Right forelimb (tissue), 1 donor: ENCODE measurements around the gene PDCD2L.
"Not testable (repeated sequence)": the region's sequence is repeated elsewhere in the genome, so short reads cannot be mapped to it uniquely, and the experiment has no call there.

Experiments used
- DNase-seq: peaks from one replicate; pipeline ENCODE4 v3.0.0-alpha.2; 2018

The PDCD2L gene

GRCh38 chr19:34375598-34375997 lies 28.6 kb upstream of the PDCD2L start:
- no peak for DNase-seq

DNA sequence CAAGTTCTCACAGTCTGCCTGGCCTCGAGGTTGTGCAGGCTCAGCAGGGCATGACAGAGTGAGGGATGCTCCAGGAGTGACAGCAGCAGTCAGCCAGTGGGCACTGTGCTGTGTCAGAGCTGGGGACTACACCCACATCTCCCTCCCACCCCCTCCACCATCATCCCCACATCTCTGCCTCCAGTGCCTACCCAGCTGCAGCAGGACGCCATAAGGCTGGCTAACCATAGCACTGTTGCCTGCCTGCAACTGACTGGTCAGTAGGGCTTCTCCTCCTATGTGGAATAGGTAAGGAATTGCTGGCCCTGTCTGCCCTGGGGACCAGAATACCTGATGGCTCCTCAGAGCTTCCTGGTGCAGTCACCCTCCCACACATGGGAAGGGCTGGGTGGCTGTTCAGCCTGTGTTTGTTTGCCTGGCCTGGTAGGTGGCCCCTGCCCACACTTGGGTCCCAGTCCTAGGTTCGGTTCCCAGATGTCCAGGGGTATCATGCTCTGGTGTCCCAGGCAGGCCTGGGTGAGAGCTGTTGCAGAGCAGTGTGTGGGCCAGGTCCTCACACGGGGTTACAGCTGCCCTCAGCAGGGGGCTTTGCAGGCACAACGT lies 23.5 kb upstream of the PDCD2L start:
- no peak for DNase-seq

GRCh38 chr19:34381399-34382251 lies 22.6 kb upstream of the PDCD2L start:
- no peak for DNase-seq

DNA sequence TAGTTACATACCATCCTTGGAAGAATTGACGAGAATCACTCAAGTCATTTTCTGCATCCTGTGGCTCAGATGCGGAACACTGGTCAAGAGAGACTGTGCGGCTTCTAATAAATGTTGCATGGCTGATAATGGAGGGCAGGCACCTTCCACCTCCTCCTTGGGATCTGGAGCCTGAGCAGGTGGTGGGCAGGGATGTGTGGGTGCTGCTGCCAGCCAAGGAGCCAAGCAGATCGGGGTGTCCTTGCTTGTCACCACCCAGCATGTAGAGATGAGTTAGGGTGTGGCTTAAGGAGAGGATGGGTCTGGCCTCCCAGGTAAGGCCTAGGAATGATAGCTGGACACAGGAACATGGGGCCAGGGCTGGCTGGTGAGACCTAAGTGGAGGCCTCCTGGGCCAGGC lies 21.7 kb upstream of the PDCD2L start:
- no peak for DNase-seq

GRCh38 chr19:34383599-34383998 lies 20.6 kb upstream of the PDCD2L start:
- no peak for DNase-seq

- no peak for DNase-seq
Observed at GRCh38 chr19:34386645-34387445, 17.4 kb upstream of the PDCD2L start.

GRCh38 chr19:34387446-34387810 lies 16.8 kb upstream of the PDCD2L start:
- no peak for DNase-seq

GRCh38 chr19:34388745-34389144 lies 15.5 kb upstream of the PDCD2L start:
- not testable (repeated sequence) for DNase-seq

GRCh38 chr19:34391813-34392212 lies 12.4 kb upstream of the PDCD2L start:
- no peak for DNase-seq

DNA sequence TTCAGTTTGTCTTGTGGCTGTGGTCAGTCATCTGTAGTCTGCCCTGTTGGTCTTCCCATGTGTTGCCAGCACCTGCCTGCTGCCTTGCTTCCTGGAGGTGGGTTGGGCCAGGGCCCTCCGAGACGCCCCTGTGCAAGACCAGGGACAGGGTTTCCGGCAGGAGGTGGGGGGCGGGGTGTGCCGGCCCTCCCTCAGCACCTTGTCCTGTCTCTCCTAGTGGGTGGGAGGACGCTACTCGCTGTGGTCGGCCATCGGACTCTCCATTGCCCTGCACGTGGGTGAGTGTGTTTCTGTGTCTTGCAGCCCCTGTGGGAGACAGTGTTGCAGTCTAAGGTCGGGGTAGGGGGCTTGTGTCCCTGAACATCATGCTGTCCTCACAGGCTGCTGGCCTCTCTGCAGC lies 11.2 kb upstream of the PDCD2L start:
- no peak for DNase-seq

- peak; percentile 68 for DNase-seq
Observed at GRCh38 chr19:34393629-34394028, 10.6 kb upstream of the PDCD2L start.

- no peak for DNase-seq
Observed at GRCh38 chr19:34397853-34398252, 6.3 kb upstream of the PDCD2L start.

DNA sequence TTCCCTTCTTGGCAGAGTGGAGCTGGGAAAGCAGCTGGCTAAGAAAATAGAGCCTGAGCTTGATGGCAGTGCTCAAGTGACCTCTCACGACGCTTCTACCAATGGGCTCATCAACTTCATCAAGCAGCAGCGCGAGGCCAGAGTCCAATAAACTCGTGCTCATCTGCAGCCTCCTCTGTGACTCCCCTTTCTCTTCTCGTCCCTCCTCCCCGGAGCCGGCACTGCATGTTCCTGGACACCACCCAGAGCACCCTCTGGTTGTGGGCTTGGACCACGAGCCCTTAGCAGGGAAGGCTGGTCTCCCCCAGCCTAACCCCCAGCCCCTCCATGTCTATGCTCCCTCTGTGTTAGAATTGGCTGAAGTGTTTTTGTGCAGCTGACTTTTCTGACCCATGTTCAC lies 4.3 kb upstream of the PDCD2L start:
- no peak for DNase-seq

DNA sequence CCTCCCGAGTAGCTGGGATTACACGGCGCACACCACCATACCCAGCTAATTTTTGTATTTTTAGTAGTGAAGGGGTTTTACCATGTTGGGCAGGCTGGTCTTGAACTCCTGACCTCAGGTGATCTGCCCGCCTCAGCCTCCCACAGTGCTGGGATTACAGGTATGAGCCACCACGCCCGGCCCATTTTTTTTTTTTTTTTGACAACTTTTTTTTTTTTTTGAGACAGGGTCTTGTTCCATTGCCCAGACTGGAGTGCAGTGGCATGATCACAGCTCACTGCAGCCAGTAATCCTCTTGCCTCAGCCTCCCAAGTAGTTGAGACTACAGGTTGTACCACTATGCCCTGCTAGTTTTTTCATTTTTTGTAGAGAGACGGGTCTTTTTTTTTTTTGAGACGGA lies 3.4 kb upstream of the PDCD2L start:
- DNase-seq: not testable (repeated sequence)

DNA sequence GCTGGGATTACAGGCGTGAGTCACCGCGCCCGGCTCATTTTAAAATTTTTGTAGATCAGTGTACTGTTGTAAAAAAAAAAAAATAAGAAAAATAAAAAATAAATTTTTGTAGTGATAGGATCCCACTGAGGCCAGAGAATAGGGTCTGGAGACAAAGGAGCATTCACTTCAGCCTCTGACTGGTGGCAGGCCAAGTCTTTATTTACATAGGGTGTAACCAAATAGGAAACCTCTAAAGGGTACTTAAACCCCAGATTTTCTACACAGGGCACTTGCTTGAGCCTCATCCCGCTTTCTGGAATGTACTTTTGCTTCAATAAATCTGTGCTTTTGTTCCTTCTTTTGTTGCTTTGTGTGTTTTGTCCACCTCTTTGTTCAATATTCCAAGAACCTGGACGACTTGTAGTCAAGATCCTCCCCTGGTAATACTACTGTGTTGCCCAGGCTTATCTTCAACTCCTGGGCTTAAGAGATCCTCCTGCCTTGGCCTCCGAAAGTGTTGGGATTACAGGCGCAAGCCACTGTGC lies 2.1 kb upstream of the PDCD2L start:
- DNase-seq: no peak

DNA sequence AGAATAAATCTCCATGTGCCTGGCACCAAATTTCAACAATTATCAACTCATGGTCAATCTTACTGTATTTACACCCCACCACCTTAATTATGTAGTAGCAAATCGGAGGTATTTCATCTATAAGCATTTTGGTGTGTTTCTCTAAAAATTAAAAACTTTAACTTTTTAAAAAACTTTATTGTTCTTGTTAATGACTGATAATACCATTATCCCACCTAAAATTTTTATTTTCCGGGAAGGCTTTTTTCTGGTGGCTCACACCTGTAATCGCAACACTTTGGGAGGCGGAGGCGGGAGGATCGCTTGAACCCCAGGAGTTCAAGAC lies 453 bp upstream of the PDCD2L start:
- DNase-seq: no peak

- no peak for DNase-seq
Observed at GRCh38 chr19:34405892-34406660, 1.9 kb downstream of the PDCD2L start.

DNA sequence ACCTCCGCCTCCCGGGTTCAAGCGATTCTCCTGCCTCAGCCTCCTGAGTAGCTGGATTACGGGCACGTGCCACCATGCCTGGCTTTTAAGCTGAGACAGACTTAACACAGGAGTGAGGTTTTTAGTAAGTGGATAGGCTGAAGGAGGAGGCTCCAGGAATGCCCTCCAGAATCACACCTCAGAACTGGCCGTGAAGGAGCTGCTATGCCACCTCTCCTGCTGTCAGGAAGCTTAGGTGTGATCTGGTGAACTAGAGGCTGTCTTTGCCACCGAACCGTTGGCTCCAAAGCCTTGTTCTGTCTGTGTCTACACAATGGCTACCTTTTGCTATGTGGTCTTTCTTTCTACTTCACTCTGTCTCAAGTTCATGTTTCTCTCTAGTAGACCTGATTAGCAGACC lies 4.2 kb downstream of the PDCD2L start:
- DNase-seq: no peak

DNA sequence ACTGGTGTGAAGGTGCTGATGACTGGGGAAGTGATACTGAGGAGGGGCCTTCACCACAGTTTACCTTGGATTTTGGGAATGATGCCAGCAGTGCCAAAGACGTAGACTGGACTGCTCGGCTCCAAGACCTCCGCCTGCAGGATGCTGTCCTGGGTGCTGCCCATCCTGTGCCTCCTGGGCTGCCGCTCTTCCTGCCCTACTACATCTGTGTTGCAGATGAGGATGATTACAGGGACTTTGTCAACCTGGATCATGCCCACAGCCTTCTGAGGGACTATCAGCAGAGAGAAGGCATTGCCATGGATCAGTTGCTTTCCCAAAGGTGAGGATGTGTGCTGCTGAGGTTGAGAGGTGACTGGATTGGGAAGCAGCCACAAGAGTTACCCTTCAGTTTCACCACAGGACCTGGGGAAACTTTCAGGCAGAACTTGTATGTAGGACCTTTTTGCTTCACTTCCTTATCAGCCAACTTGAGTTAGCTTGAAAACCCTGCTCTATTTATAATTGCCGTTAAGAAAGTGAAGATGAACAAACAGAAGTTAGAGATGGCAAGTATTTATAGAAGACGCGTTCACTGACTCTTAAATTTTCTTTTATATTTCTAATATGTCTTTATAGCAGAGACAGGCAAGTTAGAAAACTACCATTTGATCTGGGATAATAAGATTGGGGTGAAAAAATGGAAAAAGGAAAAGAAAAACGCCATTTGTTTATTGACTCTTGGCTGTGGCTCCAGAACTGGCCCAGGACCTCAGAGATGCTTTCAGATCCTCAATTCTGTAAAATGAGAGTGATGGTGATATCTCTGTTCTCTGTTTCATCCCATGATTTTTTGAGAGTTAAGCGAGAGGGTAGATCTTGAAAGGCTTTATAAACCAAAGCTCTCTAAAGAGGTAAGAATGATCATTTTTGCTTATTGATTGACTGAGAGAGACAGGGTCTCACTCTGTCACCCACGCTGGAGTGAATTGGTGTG lies 5.3 kb downstream of the PDCD2L start:
- no peak for DNase-seq

DNA sequence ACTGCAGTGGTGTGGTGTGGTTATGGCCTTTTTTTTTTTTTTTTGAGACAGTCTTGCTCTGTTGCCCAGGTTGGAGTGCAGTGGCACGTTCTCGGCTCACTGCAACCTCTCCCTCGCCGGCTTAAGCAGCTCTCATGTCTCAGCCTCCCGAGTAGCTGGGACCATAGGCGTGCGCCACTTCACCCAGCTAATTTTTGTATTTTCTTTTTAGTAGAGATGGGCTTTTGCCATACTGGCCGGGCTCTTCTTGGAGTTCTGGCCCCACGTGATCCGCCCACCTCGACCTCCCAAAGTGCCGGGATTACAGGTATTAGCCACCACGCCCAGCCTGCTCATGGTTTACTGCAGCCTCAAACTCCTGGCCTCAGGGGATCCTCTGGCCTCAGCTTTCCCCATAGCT lies 7.0 kb downstream of the PDCD2L start:
- DNase-seq: no peak

- no peak for DNase-seq
Observed at GRCh38 chr19:34416021-34416545, 11.9 kb downstream of the PDCD2L start.
